Stimulated activated naive CD8-positive, alpha-beta T cell treated with anti-CD3 and anti-CD28 coated beads, Interleukin-15, Interleukin-2, amounts not matched to agents 100 ng/mL and 50 ng/mL, for 24 hours (primary cell): Measurements from ENCODE around the gene LIX1L.

Experiments
- H3K27ac Mint-ChIP-seq: one replicate; pipeline ENCODE4 v1.8.0; 2021; ENCODE audit warnings: mild to moderate bottlenecking, mixed read lengths
- H3K27me3 Mint-ChIP-seq: one replicate; pipeline ENCODE4 v1.8.0; 2021; ENCODE audit warnings: mixed read lengths
- H3K36me3 Mint-ChIP-seq: one replicate; pipeline ENCODE4 v1.8.0; 2021; ENCODE audit warnings: low read depth, mixed read lengths
- H3K4me1 Mint-ChIP-seq: one replicate; pipeline ENCODE4 v1.8.0; 2021; ENCODE audit warnings: low read depth, mixed read lengths
- H3K4me3 Mint-ChIP-seq: one replicate; pipeline ENCODE4 v1.8.0; 2021; ENCODE audit warnings: mild to moderate bottlenecking, mixed read lengths
- H3K9me3 Mint-ChIP-seq: one replicate; pipeline ENCODE4 v1.8.0; 2021; ENCODE audit warnings: mixed read lengths

Gene LIX1L

GRCh38 chr1:145957443-145958319 lies at the start of gene LIX1L:
Gene LIX1L, minus strand, starts transcription at chr1:145958017. Its CDS starts 90 bp downstream, at chr1:145957927.
- peaks cover 4% of the 10 kb centered on the region for H3K36me3 Mint-ChIP-seq
- no peaks in the 10 kb centered on the region for H3K27me3 Mint-ChIP-seq
- peak within 1 kb of the TSS; percentile 87 for H3K4me3 Mint-ChIP-seq
- no peaks in the 10 kb centered on the region for H3K9me3 Mint-ChIP-seq
- peak within 1 kb of the TSS; percentile 82 for H3K27ac Mint-ChIP-seq
- H3K4me1 Mint-ChIP-seq: peaks cover 60% of the 10 kb centered on the region

GRCh38 chr1:146001709-146002108 lies 43.9 kb upstream of the LIX1L start:
- H3K27ac Mint-ChIP-seq: peak overlapping the region; percentile 62
- no peaks in the 10 kb centered on the region for H3K36me3 Mint-ChIP-seq
- H3K4me1 Mint-ChIP-seq: peaks cover 80% of the 10 kb centered on the region
- H3K9me3 Mint-ChIP-seq: no peaks in the 10 kb centered on the region
- H3K27me3 Mint-ChIP-seq: no peaks in the 10 kb centered on the region
- H3K4me3 Mint-ChIP-seq: no peak overlapping the region

GRCh38 chr1:145999321-146000024 lies 41.7 kb upstream of the LIX1L start:
- no peaks in the 10 kb centered on the region for H3K9me3 Mint-ChIP-seq
- H3K4me1 Mint-ChIP-seq: peaks cover 61% of the 10 kb centered on the region
- H3K36me3 Mint-ChIP-seq: peaks cover 19% of the 10 kb centered on the region
- H3K4me3 Mint-ChIP-seq: peak overlapping the region; percentile 91
- peak overlapping the region; percentile 89 for H3K27ac Mint-ChIP-seq
- H3K27me3 Mint-ChIP-seq: no peaks in the 10 kb centered on the region

- no peaks in the 10 kb centered on the region for H3K27me3 Mint-ChIP-seq
- no peaks in the 10 kb centered on the region for H3K9me3 Mint-ChIP-seq
- peaks cover 37% of the 10 kb centered on the region for H3K36me3 Mint-ChIP-seq
- H3K27ac Mint-ChIP-seq: peak overlapping the region; percentile 89
- peak overlapping the region; percentile 91 for H3K4me3 Mint-ChIP-seq
- H3K4me1 Mint-ChIP-seq: peaks cover 70% of the 10 kb centered on the region
These were observed 39.9 kb upstream of the LIX1L start for GRCh38 chr1:145997718-145998023.

GRCh38 chr1:145997016-145997717 lies 39.4 kb upstream of the LIX1L start:
- Mint-ChIP-seq H3K36me3 (peaks cover 40% of the 10 kb centered on the region), H3K4me3 (peak overlapping the region; percentile 91), H3K27me3 (no peaks in the 10 kb centered on the region), H3K27ac (peak overlapping the region; percentile 89), H3K4me1 (peaks cover 74% of the 10 kb centered on the region), H3K9me3 (no peaks in the 10 kb centered on the region)

GRCh38 chr1:145996433-145997015 lies 38.7 kb upstream of the LIX1L start, which contains the start of gene TXNIP:
Gene TXNIP, minus strand, starts transcription at chr1:145996579. Its CDS starts 313 bp downstream, at chr1:145996266.
- H3K36me3 Mint-ChIP-seq: peaks cover 44% of the 10 kb centered on the region
- no peaks in the 10 kb centered on the region for H3K9me3 Mint-ChIP-seq
- H3K4me1 Mint-ChIP-seq: peaks cover 74% of the 10 kb centered on the region
- H3K4me3 Mint-ChIP-seq: peak within 1 kb of the TSS; percentile 91
- H3K27ac Mint-ChIP-seq: peak within 1 kb of the TSS; percentile 89
- H3K27me3 Mint-ChIP-seq: no peaks in the 10 kb centered on the region

GRCh38 chr1:145995964-145996432 lies 38.2 kb upstream of the LIX1L start:
- H3K9me3 Mint-ChIP-seq: no peaks in the 10 kb centered on the region
- H3K27me3 Mint-ChIP-seq: no peaks in the 10 kb centered on the region
- peak overlapping the region; percentile 91 for H3K4me3 Mint-ChIP-seq

GRCh38 chr1:145995148-145995881 lies 37.5 kb upstream of the LIX1L start:
- H3K36me3 Mint-ChIP-seq: peaks cover 44% of the 10 kb centered on the region

More at GRCh38 chr1:145995964-145996432, 38.2 kb upstream of the LIX1L start:
- H3K4me1 Mint-ChIP-seq: peaks cover 73% of the 10 kb centered on the region
- peak overlapping the region; percentile 89 for H3K27ac Mint-ChIP-seq
- H3K36me3 Mint-ChIP-seq: peaks cover 44% of the 10 kb centered on the region

GRCh38 chr1:145994391-145995120 lies 36.7 kb upstream of the LIX1L start:
- Mint-ChIP-seq H3K36me3 (peaks cover 44% of the 10 kb centered on the region), H3K4me3 (peak overlapping the region; percentile 91), H3K27me3 (no peaks in the 10 kb centered on the region), H3K9me3 (no peaks in the 10 kb centered on the region), H3K4me1 (peaks cover 70% of the 10 kb centered on the region), H3K27ac (peak overlapping the region; percentile 89)

More at GRCh38 chr1:145995148-145995881, 37.5 kb upstream of the LIX1L start:
- Mint-ChIP-seq H3K9me3 (no peaks in the 10 kb centered on the region), H3K27ac (peak overlapping the region; percentile 89), H3K4me1 (peaks cover 76% of the 10 kb centered on the region), H3K4me3 (peak overlapping the region; percentile 91), H3K27me3 (no peaks in the 10 kb centered on the region)

- Mint-ChIP-seq H3K36me3 (peaks cover 44% of the 10 kb centered on the region), H3K27me3 (no peaks in the 10 kb centered on the region), H3K27ac (peak overlapping the region; percentile 89), H3K4me3 (peak overlapping the region; percentile 91), H3K9me3 (no peaks in the 10 kb centered on the region), H3K4me1 (peaks cover 65% of the 10 kb centered on the region)
These were observed 36.0 kb upstream of the LIX1L start for GRCh38 chr1:145993618-145994390.

GRCh38 chr1:145992958-145993617 lies 35.3 kb upstream of the LIX1L start:
- peak overlapping the region; percentile 89 for H3K27ac Mint-ChIP-seq
- peaks cover 65% of the 10 kb centered on the region for H3K4me1 Mint-ChIP-seq
- peaks cover 44% of the 10 kb centered on the region for H3K36me3 Mint-ChIP-seq
- no peaks in the 10 kb centered on the region for H3K9me3 Mint-ChIP-seq
- peak overlapping the region; percentile 91 for H3K4me3 Mint-ChIP-seq
- no peaks in the 10 kb centered on the region for H3K27me3 Mint-ChIP-seq

GRCh38 chr1:145992502-145992936 lies 34.7 kb upstream of the LIX1L start:
- Mint-ChIP-seq H3K9me3 (no peaks in the 10 kb centered on the region), H3K4me1 (peaks cover 65% of the 10 kb centered on the region)

More at GRCh38 chr1:145992502-145992936, 34.7 kb upstream of the LIX1L start:
- Mint-ChIP-seq H3K27me3 (no peaks in the 10 kb centered on the region), H3K4me3 (peak overlapping the region; percentile 91), H3K36me3 (peaks cover 44% of the 10 kb centered on the region), H3K27ac (peak overlapping the region; percentile 89)
